Thyroid gland (tissue), 4 donors: ENCODE data around the gene TTLL8.

Experiments
- CTCF ChIP-seq, 6 experiments: fragments of 200-600 bp in 3 of 6; fragments of 450-650 bp in 3 of 6; sonication (generic) in 3 of 6; IDR thresholded peaks; one replicate each; pipeline ENCODE4 v1.5.1; 2016 to 2019; ENCODE audit warnings: antibody characterized with exemption in 6 of 6, mild to moderate bottlenecking in 2 of 6, inconsistent platforms in 1 of 6, moderate library complexity in 1 of 6
- POLR2A ChIP-seq, 2 donors: fragments of 450-650 bp; IDR thresholded peaks; one replicate each; pipeline ENCODE4 v1.6.1; 2017; ENCODE audit warnings: antibody characterized with exemption in 2 of 2, mild to moderate bottlenecking in 2 of 2, moderate library complexity in 1 of 2

GRCh38 chr22:49975543-49976389, 82.3 kb downstream of the TTLL8 start:
- TF ChIP-seq CTCF (IDR thresholded peaks at IDR 0.05) (no peak), POLR2A (IDR thresholded peaks at IDR 0.05) (no peak)
